Heart right ventricle (tissue), 16 donors: Measurements from ENCODE around the gene JUND. TPM values are rescaled to one million over a fixed set of nuclear protein-coding genes. Genes with fewer than 3 reads are reported as not detected.

Source experiments
- ATAC-seq, 8 donors: fragments of 200-7000 bp; cut with Tn5 transposase; one replicate each; pipeline ENCODE4 v1.9.1; 2020; ENCODE audit warnings: mild to moderate bottlenecking in 8 of 8, moderate library complexity in 8 of 8, moderate number of reproducible peaks in 1 of 8
- DNase-seq, 2 donors: peaks; one replicate each; pipeline ENCODE4 v3.0.0-alpha.2; 2020
- H3K27ac ChIP-seq, 10 donors: fragments of 200-600 bp; sonication (generic) in 2 of 10; one replicate each; pipeline versions ENCODE4 v1.5.0 to v1.8.0; 2020 to 2022; ENCODE audit warnings: mild to moderate bottlenecking in 3 of 10
- H3K27me3 ChIP-seq, 7 donors: fragments of 200-600 bp; one replicate each; pipeline ENCODE4 v1.8.0; 2021 to 2022; ENCODE audit warnings: mild to moderate bottlenecking in 2 of 7
- H3K36me3 ChIP-seq, 9 donors: fragments of 200-600 bp; sonication (generic) in 1 of 9; one replicate each; pipeline versions ENCODE4 v1.5.0 to v1.8.0; 2020 to 2022; ENCODE audit warnings: mild to moderate bottlenecking in 2 of 9
- H3K4me1 ChIP-seq, 9 donors: fragments of 200-600 bp; sonication (generic) in 1 of 9; one replicate each; pipeline versions ENCODE4 v1.5.0 to v1.8.0; 2020 to 2022; ENCODE audit warnings: mild to moderate bottlenecking in 4 of 9
- H3K4me3 ChIP-seq, 10 donors: fragments of 200-600 bp; sonication (generic) in 2 of 10; one replicate each; pipeline versions ENCODE4 v1.5.0 to v1.8.0; 2020 to 2022; ENCODE audit warnings: mild to moderate bottlenecking in 7 of 10, moderate library complexity in 2 of 10
- H3K9me3 ChIP-seq, 11 donors: fragments of 200-600 bp in 10 of 11; sonication (generic) in 2 of 11; one replicate each; pipeline versions ENCODE4 v1.5.0 to v1.8.0; 2013 to 2022; ENCODE audit warnings: mild to moderate bottlenecking in 2 of 11, control low read depth in 1 of 11, moderate library complexity in 1 of 11
- CTCF ChIP-seq, 9 donors: fragments of 200-600 bp; sonication (generic) in 2 of 9; IDR thresholded peaks; one replicate each; pipeline versions ENCODE4 v1.5.0 to v1.8.0; 2021 to 2022; ENCODE audit warnings: antibody characterized with exemption in 9 of 9, mild to moderate bottlenecking in 5 of 9, moderate library complexity in 1 of 9
- WGBS, 2 donors: extraction: QIAGEN DNeasy Blood & Tissue Kit; methylation state at CpG; one replicate each; pipeline ENCODE4 v1.1.7; 2013; ENCODE audit warnings: inconsistent platforms in 1 of 2; 5-methylcytosine and 5-hydroxymethylcytosine counted together
- intact Hi-C, 10 donors: fragments of 100-400 bp; cut with DNase I; formaldehyde crosslinking; loops; one replicate each; pipeline versions ENCODE4 v1.11.1 to v1.14.2; 2022
- polyA plus RNA-seq, 2 donors: library from polyadenylated mRNA; stranded (reverse); fragments of 200-250 nt; gene quantifications; one replicate each; pipeline ENCODE4 v1.2.3, GENCODE V29; 2013
- total RNA-seq, 10 donors: library from RNA; stranded (reverse); fragmentation: NEBNext Ultra II Directional in 3 of 10; extraction: Animal tissue kit (Norgen Biotek cat#: 25700) in 3 of 10; gene quantifications; one replicate each; pipeline versions ENCODE4 v1.2.1 to v1.2.4, GENCODE V29; 2021 to 2023
- donor health status: Arrhythmogenic right ventricular cardiomyopathy.
- donor health status: ischemic (EF 13 %, LVEDD 7.1; RV severe dilation, severe dysfunction).
- donor health status: healthy with polysubstance abuse.
- donor health status: DM: no; HTN: yes; CAD: no.
- donor health status: DM: no; HTN: no; CAD: no.
- donor health status: ischemic (EF 25% LVEDD 6.9; RV normal size, moderate dysfunction).
- donor health status: ischemic (EF 25% LVEDD 5.7; RV mildly dilated, moderate dysfunction).
- donor health status: healthy.
- donor health status: DM: yes; HTN: yes; CAD: no.
- donor health status: Ischemic cardiomyopathy.
- donor health status: ischemic (EF 35%, LVEDD 5.7; RV mildly dilated, moderate dysfunction).
- donor health status: nonischemic (EF 11% LVEDD 7.7; RV severe dilation, severe dysfunction).
- donor health status: DM: yes; HTN: yes; CAD: no.
- donor health status: PGD.
- donor health status: ischemic (EF 29% LVEDD 5.4; RV normal size, mild dysfunction).
- donor health status: nonischemic (EF 23%, LVEDD 6.1; RV moderate dilation, normal function).

The JUND gene
- total and polyA plus RNA-seq, 12 donors = 93.7 to 278 (median 133) TPM

GRCh38 chr19:18259893-18260292 lies 21.5 kb downstream of the JUND start:
- Histone ChIP-seq H3K36me3 (peaks cover 0 to 28% (median 0%) of the 10 kb centered on the region in 9 donors), H3K4me3 (no peak overlapping the region), H3K4me1 (no peaks in the 10 kb centered on the region), H3K27ac (no peak overlapping the region), H3K27me3 (peaks cover 0 to 8% (median 6%) of the 10 kb centered on the region in 7 donors), H3K9me3 (no peaks in the 10 kb centered on the region)
- ATAC-seq (no peak), DNase-seq (no peak)
- 90 to 93% methylated on average over 4 of the region's 4 CpGs for WGBS, 2 donors
- no peak for TF ChIP-seq CTCF (IDR thresholded peaks at IDR 0.05)
- intact Hi-C loops = loop anchor here in 2 of 10 donors (10.0 kb wide), 2 partner anchors 135 to 145 kb away; partner anchors contain the start of gene LRRC25 (in 1 of the 2)

DNA sequence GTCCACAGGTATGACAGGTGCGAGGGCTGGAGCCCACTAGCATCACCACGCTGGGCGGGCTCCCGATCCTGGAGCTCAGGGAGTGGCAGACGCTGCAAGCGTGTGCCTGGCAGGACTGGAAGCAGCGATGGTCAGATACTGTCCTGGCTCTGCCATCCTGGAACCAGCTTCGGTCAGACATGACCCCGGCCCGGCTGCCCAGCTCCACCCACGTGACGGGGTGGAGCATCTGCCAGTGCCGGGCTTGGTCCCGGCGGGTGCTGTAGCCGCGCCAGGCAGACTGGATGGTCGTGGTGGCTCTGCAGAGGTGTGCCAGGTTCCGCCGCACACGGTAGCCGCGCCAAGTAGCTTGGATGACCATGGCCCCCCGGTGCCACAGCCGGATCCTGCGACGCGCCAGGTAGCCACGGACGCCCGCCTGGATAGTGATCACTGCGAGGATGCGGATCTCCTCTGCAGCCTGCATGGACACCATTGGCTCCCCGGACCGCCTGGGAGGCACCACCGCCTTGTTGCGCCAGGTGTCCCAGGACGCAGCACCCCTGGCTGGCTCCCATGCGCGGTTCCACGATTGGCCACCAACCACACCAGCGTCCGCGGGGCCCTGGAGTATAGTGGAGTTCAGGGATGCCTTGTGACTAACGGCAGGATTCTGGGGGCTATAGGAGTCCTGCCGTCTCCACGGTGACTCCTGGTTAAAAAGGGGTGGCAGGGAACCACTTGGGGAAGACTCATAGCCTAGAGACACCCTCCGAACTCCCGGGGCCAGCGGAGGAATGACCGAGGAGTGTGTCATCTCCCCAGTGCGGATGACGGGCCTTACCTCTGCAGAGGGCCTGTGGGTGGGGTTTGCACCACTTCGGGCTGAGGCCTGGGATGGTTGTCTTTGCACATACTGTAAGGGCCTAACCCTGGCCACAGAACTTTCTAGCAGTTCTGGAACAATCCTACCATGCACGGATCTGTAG lies 23.6 kb downstream of the JUND start:
- DNase-seq = no peak
- intact Hi-C loops = loop anchor here in 1 of 10 donors (10.0 kb wide), 1 partner anchor 143 kb away; no protein-coding TSS in a partner anchor
- WGBS, 2 donors = 92 to 94% methylated on average over 55 of the region's 55 CpGs

DNA sequence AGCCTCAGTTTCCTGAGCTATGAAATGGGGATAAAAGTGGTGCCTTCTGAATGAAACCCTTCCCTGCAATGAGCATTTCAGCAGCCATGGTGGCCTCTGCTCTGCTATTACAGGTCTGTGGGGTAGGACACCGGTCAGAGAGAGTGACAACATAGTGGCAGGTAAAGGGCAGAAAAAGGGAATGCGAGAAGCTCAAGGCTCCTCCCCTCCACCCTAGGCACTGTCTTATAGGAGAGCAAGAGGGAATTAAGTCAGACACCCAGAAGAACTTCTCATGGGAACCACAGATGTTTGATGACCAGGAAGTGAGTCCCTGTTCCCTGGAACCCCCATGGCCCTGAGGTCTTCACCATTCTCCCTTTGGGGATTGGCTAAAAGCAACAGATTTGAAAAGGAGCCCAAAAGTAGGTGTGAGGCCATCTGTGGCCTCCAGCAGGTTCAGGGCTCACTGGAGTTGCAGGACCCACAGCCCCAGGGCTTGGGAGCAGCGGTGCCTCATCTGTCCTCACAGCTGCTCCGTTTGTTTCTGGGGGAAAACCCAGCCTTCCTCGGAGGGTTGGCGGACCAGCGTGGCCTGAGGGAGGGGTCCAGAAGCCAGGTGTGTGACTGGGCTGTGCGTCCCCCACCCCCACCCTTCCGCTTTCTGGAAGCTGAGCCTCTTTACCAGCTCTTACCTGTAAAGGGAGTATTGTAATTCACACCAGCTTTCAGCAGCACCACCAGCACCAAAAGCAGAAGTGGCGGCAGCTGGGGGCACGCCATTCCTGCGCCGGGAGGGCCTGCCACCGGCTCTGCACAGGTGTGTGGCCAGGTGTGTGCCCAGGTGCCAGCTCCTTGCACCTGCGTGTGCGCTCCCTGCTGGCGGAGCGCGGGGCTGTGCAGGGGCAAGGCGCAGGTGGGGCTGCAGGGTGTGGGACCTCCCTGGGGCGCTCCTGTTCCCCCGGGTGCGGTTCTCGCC lies 26.6 kb downstream of the JUND start:
- ATAC-seq (no peak), DNase-seq (no peak)
- peaks cover 0 to 16% (median 10%) of the 10 kb centered on the region in 7 donors for H3K27me3 ChIP-seq
- H3K36me3 ChIP-seq = peaks cover 0 to 11% (median 0%) of the 10 kb centered on the region in 9 donors
- 18 to 26% methylated on average over 24 of the region's 24 CpGs for WGBS, 2 donors
- H3K4me1 ChIP-seq = peaks cover 0 to 10% (median 0%) of the 10 kb centered on the region in 9 donors
- H3K27ac ChIP-seq = no peak overlapping the region
- no peak overlapping the region for H3K4me3 ChIP-seq
- peaks cover 0 to 10% (median 0%) of the 10 kb centered on the region in 11 donors for H3K9me3 ChIP-seq
- intact Hi-C loops = loop anchor here in 8 of 10 donors (5.0 to 10.0 kb wide), 7 partner anchors 43 to 248 kb away; partner anchors contain the start of genes MPV17L2 (in 2 of the 8) and ARRDC2 (in 1 of the 8)
- no peak for TF ChIP-seq CTCF (IDR thresholded peaks at IDR 0.05)

More for the DNA sequence above, 23.6 kb downstream of the JUND start:
- Histone ChIP-seq H3K36me3 (peaks cover 0 to 11% (median 0%) of the 10 kb centered on the region in 9 donors), H3K4me1 (peaks cover 0 to 10% (median 0%) of the 10 kb centered on the region in 9 donors), H3K9me3 (no peaks in the 10 kb centered on the region), H3K27me3 (peaks cover 0 to 16% (median 10%) of the 10 kb centered on the region in 7 donors), H3K4me3 (no peak overlapping the region), H3K27ac (no peak overlapping the region)
- ATAC-seq = no peak
- TF ChIP-seq CTCF (IDR thresholded peaks at IDR 0.05) = no peak
